Stimulated activated CD4-positive, alpha-beta T cell treated with anti-CD3 and anti-CD28 coated beads, Interleukin-4, amount 100 ng/mL, for 48 hours (primary cell): ENCODE measurements around the gene FRMD1.

Source experiments
- DNase-seq, 2 donors: peaks; one replicate each; pipeline ENCODE4 v3.0.0-alpha.2; 2020; ENCODE audit warnings: low read depth in 2 of 2

Gene FRMD1

DNA sequence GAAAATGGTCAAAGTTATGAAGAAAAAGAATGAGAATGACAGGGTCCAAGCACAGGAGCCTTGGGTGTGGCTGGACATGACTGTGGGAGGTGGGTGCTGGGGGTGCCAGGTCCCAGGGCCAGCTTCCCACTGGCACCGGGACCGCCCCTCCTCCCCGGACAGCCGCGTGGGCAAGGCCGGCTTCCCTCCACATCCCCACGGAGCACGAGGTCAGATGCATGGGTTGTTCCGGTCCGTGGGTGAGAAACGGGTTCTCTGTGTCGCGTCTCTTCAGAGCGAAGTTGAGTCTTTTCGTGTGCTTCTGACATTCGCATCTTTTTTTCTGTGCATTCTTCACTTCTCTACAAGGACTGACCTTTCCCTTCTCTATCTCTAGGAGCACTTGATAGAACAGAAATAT lies 51.5 kb downstream of the FRMD1 start:
- no peak for DNase-seq

- DNase-seq: no peak
Observed at GRCh38 chr6:168026925-168027324, 52.1 kb downstream of the FRMD1 start.

DNA sequence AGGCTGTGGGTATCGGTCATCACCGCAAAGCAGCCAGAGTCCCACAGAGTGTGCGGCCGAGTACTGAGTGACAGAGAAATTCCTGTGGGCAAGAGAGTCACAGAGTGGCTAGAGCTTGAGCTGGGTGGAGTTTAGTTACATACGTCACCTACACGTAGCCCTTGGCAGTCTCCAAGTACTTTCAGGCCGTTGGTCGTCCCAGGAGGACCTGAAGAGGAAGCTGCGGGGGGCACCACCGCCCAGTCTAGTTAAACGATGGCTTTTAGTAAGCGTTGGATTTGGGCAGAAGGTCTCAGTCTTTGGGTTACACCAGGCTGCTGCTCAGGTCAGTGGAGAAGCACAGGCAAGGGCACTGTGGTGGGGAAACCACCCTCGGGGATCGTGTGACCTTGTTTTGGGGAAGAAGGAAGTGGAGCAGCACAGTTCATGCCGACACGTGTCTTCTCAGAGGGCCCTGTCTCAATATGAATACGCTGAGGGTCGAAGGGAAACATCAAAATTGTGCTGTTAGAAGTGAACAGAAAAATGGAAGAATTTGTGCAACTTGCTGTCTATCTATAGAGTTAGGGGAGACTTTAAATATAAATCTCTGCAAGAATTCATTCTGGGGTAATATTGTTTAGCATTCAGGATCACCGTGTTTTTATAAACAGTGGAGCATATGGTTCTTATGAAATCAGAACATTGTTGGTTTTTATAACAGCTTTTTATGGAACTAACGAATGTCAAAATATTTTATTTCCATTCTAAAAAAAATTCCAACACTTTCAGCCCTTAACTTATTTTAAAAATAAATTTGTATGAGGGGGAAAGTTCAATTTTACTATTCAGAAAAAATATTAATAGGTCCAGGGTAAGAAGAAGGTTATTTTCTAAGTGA lies 52.9 kb downstream of the FRMD1 start:
- DNase-seq: no peak

DNA sequence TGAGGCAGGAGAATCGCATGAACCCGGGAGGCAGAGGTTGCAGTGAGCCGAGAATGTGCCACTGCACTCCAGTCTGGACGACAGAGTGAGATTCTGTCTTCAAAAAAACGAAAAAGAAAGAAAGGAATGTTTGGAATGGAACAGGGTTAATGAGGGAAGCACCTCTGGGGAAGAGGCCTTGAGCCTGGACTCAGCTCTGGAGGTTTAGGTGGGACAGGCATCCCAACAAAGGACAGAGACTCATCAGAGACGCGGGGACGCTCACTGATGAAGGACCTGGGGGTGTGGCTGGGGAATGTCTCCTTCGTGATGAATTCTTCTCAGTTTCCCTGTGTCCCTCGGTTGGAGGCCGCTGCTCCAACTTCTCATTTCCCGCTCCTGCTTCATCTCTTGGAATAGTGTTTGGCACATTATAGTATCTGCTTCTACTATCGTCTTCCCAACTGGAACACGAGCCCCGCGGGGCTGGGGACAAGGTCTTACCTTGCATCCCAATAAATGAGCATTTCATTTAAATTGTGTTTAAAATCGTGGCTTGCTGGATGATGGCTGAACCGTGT lies 54.0 kb downstream of the FRMD1 start:
- DNase-seq: no peak

DNA sequence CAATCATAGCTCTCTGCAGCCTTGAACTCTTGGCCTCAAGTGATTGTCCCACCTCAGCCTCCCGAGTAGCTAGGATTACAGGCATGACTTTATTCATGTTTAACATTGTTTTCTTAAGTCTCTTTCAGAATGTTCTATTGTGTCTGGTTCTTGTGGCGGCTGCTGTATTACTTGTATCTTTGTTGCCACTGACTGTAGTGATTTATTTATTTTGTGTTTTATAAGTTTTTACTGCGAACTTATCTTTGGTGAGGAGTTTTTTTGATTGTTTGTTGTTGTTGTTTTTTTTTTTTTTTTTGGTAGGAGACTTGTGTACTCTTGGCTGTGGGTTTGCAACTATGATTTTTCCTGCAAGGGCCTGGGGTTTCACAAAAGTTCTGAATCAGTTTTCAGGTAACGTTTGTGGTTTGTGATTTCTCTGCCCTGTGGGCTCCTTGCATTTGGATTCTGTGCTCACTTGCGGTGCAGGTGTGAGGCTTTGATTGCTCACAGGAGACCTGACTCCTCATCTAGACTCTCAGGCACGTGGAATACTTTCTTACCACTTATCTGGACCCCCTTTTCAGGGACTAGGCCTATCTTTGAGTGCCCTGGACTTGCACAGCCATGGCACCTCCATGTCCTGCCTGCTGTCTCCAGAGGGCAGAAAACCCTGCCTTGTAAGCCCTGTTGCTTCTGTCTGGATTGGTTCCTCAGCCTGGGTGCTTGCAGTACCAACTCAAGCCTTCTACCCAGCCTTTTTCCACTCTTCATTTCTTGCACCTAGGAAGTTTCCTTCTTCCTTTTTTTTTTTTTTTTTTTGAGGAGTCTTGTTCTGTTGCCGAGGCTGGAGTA lies 56.3 kb downstream of the FRMD1 start:
- no peak for DNase-seq

DNA sequence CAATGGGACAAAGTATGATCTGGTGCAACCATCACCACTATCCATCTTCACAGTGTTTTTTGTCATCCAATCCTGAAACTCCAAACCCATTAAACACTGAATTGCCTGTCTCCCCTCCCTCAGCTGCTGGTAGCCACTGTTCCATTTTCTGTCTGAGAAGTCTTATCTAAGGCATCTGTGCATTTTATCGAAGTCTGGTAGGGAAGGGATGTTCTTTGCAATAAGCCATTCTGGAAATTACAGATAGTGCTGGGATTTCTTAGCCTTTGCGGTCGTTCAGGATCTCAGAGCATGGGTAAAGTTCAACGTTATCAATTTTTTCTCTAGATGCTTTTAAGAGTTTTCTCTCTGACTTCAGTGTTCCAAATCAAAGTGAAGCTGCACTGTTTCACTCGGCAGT lies 57.4 kb downstream of the FRMD1 start:
- DNase-seq: no peak

GRCh38 chr6:168020242-168020641 lies 58.8 kb downstream of the FRMD1 start:
- no peak for DNase-seq

GRCh38 chr6:168018664-168019063 lies 60.3 kb downstream of the FRMD1 start:
- DNase-seq: no peak

DNA sequence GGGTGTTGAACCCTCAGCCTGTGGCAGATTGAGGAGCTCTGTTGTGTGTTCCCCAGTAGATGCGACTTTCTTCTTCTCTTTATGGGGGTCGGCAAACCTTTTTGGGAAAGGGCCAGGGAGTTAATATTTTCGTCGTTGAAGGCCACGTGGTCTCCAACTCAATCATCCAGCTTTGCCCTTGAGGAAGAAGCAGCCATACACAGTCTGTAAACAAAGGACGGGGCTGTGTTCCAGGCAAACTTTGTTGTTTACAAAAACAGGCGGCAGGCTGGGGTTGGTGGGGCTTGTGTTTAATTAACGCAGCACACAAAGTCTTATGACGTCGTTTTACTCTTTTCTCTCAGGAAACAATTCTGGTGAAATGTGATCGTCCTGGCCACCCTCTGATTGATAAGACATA lies 61.4 kb downstream of the FRMD1 start:
- no peak for DNase-seq

- DNase-seq: no peak
Observed at GRCh38 chr6:168016721-168017525, 62.1 kb downstream of the FRMD1 start.

GRCh38 chr6:168016176-168016620 lies 62.8 kb downstream of the FRMD1 start:
- no peak for DNase-seq

DNA sequence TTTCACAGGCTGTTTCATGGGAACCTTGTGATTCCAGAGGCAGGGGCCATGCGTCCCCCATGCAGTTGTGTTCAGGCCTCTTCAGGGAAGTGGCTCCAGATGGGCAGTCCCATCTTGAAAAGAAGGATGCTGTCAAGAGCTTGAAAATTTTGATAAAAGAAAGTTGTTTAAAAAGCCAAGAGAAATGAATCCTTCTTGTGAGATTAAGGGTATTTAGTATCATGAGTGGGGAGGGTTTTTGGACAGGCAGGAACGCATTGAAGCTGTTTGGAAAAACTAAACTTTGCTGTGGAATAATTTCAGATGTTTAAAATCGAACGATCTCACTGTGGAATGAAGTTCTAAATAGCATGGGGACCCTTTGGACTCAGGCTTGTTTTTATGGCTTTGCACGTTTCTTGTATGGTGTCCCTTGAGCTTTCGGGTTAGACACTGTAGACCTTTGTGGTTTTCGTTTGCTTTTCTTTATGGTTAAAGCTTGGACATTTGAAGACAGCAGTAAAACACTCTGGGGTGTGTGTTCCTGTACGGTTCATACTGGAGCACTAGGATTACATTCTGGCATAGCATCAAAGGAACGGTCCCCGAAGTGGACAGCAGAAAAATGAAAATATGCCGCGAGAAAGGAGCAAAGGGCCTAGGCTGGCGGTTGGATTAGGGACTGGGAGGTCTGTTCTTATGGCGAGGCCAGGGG lies 63.4 kb downstream of the FRMD1 start:
- no peak for DNase-seq

DNA sequence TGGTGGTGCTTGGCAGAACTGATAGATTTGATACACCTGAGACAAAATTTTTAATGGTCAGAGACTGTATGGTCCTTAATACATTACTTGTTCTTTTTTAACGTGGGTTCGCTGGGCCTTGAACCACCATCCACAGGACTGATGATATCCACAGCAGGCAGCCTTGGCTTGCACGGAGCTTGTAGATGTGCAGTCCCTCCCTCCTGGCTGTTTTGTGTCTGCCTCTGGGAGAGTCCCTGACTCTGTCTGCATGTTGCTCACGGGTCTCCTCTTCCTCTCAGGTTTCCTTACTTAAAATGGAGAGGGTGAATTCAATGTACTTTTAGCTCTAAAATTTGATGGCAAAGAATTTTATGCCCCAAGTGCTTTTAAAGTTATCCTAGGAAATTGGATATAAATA lies 64.0 kb downstream of the FRMD1 start:
- no peak for DNase-seq

GRCh38 chr6:168014428-168014827 lies 64.6 kb downstream of the FRMD1 start:
- DNase-seq: no peak

DNA sequence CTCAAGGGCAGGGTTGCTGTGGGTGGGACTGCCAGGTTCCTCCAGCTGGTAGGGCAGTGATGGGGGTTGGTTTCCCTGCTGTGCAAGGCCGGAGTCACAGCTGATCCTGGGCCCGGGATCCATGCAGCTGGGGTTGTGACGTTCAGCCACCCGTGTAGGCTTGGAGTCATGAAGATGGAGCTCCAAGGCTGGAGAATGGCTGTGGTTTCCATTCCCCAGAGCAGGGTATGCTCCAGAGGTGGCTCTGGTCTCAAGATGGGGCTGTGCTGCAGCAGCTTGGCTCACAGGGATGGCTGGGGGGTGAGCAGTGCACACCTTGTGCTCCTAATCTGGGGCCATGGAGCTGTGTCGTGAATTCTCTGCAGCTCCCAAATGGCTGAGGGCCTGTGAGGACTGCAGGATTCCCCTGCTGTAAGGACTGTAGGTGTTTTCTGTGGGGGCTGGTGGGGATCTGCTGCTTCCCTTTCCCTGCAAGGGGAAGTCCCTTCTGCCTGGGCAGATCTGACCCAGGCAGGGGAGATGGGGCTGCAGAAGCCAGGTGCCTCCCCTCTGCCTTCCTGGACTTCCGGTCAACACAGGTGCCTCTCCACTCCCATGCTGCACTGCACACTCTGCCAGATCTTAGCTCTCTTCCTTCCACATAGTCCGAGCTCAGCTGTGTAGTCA lies 65.6 kb downstream of the FRMD1 start:
- no peak for DNase-seq

- no peak for DNase-seq
Observed at GRCh38 chr6:168012431-168013249, 66.4 kb downstream of the FRMD1 start.

DNA sequence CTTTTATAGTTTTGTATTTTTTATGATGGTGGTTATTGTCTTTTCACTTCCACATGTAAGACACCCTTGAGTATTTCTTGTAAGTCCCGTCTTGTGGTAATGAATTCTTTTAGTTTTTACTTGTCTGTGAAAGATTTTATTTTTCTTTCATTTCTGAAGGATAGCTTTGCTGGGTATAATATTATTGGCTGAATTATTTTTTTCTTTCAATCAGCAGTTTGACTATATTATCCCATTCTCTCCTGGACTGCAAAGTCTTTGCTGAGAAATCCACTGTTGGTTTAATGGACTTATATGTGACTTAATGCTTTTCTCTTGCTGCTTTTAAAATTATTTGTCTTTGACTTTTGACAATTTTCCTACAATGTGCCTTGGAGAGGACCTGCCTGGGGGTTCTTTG lies 67.7 kb downstream of the FRMD1 start:
- DNase-seq: no peak

- no peak for DNase-seq
Observed at GRCh38 chr6:168009331-168009730, 69.7 kb downstream of the FRMD1 start.

- no peak for DNase-seq
Observed at GRCh38 chr6:168007592-168008338, 71.2 kb downstream of the FRMD1 start.
